MCF 10A (cell line): ENCODE data around the gene ESRRB. TPM values are rescaled to one million over a fixed set of nuclear protein-coding genes. Genes with fewer than 3 reads are reported as not detected.
A peak's percentile ranks its signal among the peaks of the same experiment; 100 is the strongest.

Source experiments
- BruUV-seq: library from RNA; stranded (reverse); fragments of 400-500 nt; replicated peaks from 2 replicates; lab custom pipeline; 2021; lab: Mats Ljungman, UMichigan
- CTCF ChIA-PET: fragments of 300-600 bp; sonication (Branson Sonifier 250); formaldehyde crosslinking; extraction: SDS; loops from one replicate; lab custom pipeline; 2021; ENCODE audit warnings: antibody characterized with exemption, inconsistent platforms; lab: Yijun Ruan, JAX
- POLR2A ChIA-PET: fragments of 300-600, 350-650 bp; sonication (Branson Sonifier 250); formaldehyde crosslinking; extraction: SDS; loops from one replicate; lab custom pipeline; 2020; ENCODE audit warnings: antibody characterized with exemption, inconsistent platforms; lab: Yijun Ruan, JAX
- DNase-seq: peaks from one replicate; pipeline ENCODE4 v3.0.0-alpha.2; 2018; ENCODE audit not compliant: unreplicated experiment
- H3K27ac Mint-ChIP-seq: one replicate; pipeline ENCODE4 v1.8.0; 2022; ENCODE audit warnings: mild to moderate bottlenecking, low read depth, mixed read lengths; ENCODE audit not compliant: unreplicated experiment
- H3K27me3 Mint-ChIP-seq: one replicate; pipeline ENCODE4 v1.8.0; 2022; ENCODE audit warnings: mixed read lengths; ENCODE audit not compliant: insufficient read depth, unreplicated experiment
- H3K36me3 Mint-ChIP-seq: one replicate; pipeline ENCODE4 v1.8.0; 2022; ENCODE audit warnings: mild to moderate bottlenecking, moderate library complexity, mixed read lengths; ENCODE audit not compliant: insufficient read depth, unreplicated experiment
- H3K4me1 Mint-ChIP-seq: one replicate; pipeline ENCODE4 v1.8.0; 2022; ENCODE audit warnings: mixed read lengths; ENCODE audit not compliant: insufficient read depth, unreplicated experiment
- H3K4me3 Mint-ChIP-seq: one replicate; pipeline ENCODE4 v1.8.0; 2022; ENCODE audit warnings: mild to moderate bottlenecking, moderate library complexity, mixed read lengths; ENCODE audit not compliant: unreplicated experiment
- H3K9me3 Mint-ChIP-seq: one replicate; pipeline ENCODE4 v1.8.0; 2022; ENCODE audit warnings: mixed read lengths; ENCODE audit not compliant: unreplicated experiment
- intact Hi-C: fragments of 100-400 bp; cut with micrococcal nuclease; formaldehyde crosslinking; loops from 2 replicates; pipeline ENCODE4 v1.14.1; 2022
- total RNA-seq: library from RNA; stranded (reverse); gene quantifications from 2 replicates; pipeline ENCODE4 v1.2.3, GENCODE V29; 2022
- TF ChIP-seq, protein P1 (sequence below): fragments of 200-600 bp; IDR thresholded peaks from one replicate; pipeline ENCODE4 v1.8.0; 2022; ENCODE audit warnings: antibody characterized with exemption, mild to moderate bottlenecking; ENCODE audit not compliant: unreplicated experiment

ESRRB gene
- total RNA-seq, 1 experiment from 2014 or later: 0.23 TPM

DNA sequence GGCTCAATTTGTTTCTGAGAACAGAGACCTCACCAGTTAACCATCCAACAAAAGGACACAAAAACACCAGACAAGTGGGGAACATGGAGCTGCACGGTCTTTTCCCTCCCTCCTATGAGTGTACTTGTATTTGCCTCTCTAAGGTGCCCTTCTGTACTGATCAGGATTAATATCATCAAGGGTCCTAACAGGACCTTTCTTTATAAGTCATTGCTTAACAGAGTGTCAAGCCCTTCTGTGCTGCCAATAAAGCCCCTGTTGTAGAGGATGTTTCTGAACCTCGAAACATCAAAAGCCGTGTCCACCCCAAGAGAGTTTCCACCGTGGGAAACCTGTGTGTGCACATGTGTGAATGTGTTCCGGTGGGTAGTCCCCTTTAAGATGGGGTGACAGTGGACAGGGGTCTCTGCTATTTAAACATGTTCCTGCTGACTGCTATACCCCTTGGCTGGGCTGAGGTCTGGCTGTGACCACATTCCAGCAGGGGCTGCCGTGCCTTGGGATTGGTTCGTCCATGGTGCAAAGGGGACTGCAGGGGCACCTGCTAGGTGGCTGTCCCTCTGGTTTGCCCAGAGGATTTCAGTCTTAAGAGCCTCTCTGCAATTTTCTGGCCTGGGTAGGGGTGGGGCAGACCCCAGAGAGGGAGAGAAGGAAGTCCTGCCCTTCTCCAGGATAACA, 6.0 kb downstream of the ESRRB start:
- peaks cover 94% of the 10 kb centered on the region for H3K27me3 Mint-ChIP-seq
- no peaks in the 10 kb centered on the region for H3K9me3 Mint-ChIP-seq
- no peaks in the 10 kb centered on the region for H3K36me3 Mint-ChIP-seq
- intact Hi-C loops: no loop called here
- CTCF ChIA-PET: interaction anchor here (0.6 to 1.0 kb wide), 2 partner anchors 122 to 331 kb away, joined by 3 to 4 read pairs; no protein-coding TSS in a partner anchor
- POLR2A ChIA-PET: no interaction called here
- no peak for DNase-seq
- no peak overlapping the region for H3K27ac Mint-ChIP-seq
- TF ChIP-seq, protein P1, sequence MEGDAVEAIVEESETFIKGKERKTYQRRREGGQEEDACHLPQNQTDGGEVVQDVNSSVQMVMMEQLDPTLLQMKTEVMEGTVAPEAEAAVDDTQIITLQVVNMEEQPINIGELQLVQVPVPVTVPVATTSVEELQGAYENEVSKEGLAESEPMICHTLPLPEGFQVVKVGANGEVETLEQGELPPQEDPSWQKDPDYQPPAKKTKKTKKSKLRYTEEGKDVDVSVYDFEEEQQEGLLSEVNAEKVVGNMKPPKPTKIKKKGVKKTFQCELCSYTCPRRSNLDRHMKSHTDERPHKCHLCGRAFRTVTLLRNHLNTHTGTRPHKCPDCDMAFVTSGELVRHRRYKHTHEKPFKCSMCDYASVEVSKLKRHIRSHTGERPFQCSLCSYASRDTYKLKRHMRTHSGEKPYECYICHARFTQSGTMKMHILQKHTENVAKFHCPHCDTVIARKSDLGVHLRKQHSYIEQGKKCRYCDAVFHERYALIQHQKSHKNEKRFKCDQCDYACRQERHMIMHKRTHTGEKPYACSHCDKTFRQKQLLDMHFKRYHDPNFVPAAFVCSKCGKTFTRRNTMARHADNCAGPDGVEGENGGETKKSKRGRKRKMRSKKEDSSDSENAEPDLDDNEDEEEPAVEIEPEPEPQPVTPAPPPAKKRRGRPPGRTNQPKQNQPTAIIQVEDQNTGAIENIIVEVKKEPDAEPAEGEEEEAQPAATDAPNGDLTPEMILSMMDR: no peak
- no peak overlapping the region for H3K4me3 Mint-ChIP-seq
- no peaks in the 10 kb centered on the region for H3K4me1 Mint-ChIP-seq
- no TSS peak for BruUV-seq

DNA sequence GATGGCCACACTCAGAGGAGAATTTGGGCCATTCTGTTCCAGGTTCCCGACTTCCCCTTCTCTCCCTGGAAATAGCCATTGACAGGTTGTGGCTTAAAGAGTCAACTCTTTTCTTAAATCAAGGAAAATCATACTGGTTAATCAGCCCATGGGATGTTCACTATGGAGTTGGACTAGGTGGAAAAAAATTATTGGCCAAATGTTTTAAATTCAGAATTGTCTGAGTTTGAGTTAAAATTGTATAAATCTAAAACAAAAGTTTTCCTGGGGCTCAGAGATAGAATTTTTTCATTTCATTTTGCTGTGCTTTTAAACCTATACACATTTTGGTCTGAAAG, 6.5 kb downstream of the ESRRB start:
- Mint-ChIP-seq H3K4me1 (no peaks in the 10 kb centered on the region), H3K27ac (no peak overlapping the region), H3K27me3 (peaks cover 89% of the 10 kb centered on the region), H3K4me3 (no peak overlapping the region), H3K36me3 (no peaks in the 10 kb centered on the region), H3K9me3 (no peaks in the 10 kb centered on the region)
- ChIA-PET POLR2A (no interaction called here), CTCF (no interaction called here)
- BruUV-seq: no TSS peak
- intact Hi-C loops: no loop called here
- TF ChIP-seq, protein P1: no peak
- no peak for DNase-seq

DNA sequence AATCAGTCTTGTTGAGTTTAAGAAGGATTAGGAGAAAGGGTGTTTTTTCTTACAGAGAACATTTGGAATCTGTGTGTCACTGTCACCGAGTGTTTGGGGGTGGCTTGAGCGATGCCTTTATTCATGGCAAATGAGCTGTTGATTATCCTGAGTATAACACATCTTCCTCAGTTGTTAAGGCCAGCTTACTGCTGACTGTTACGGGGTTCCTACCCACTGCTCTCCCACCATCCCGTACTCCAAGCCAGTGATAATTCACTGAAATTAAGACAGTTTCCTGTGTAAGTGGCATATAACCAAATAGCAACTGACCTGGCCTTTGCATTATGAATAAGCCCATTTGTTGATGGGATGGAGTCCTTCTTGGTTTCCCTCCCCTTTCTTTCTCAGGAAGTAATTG, 9.5 kb downstream of the ESRRB start:
- intact Hi-C loops: no loop called here
- BruUV-seq: no TSS peak
- Mint-ChIP-seq H3K4me3 (no peak overlapping the region), H3K36me3 (no peaks in the 10 kb centered on the region), H3K4me1 (no peaks in the 10 kb centered on the region), H3K9me3 (no peaks in the 10 kb centered on the region), H3K27me3 (peaks cover 75% of the 10 kb centered on the region), H3K27ac (no peak overlapping the region)
- ChIA-PET CTCF (interaction anchor here (0.5 to 8.0 kb wide), 5 partner anchors 12 to 334 kb away, joined by 3 to 147 read pairs (median 3); no protein-coding TSS in a partner anchor), POLR2A (interaction anchor here (0.6 kb wide), 1 partner anchor 323 kb away, joined by 3 read pairs; no protein-coding TSS in a partner anchor)
- no peak for DNase-seq
- TF ChIP-seq, protein P1: no peak

DNA sequence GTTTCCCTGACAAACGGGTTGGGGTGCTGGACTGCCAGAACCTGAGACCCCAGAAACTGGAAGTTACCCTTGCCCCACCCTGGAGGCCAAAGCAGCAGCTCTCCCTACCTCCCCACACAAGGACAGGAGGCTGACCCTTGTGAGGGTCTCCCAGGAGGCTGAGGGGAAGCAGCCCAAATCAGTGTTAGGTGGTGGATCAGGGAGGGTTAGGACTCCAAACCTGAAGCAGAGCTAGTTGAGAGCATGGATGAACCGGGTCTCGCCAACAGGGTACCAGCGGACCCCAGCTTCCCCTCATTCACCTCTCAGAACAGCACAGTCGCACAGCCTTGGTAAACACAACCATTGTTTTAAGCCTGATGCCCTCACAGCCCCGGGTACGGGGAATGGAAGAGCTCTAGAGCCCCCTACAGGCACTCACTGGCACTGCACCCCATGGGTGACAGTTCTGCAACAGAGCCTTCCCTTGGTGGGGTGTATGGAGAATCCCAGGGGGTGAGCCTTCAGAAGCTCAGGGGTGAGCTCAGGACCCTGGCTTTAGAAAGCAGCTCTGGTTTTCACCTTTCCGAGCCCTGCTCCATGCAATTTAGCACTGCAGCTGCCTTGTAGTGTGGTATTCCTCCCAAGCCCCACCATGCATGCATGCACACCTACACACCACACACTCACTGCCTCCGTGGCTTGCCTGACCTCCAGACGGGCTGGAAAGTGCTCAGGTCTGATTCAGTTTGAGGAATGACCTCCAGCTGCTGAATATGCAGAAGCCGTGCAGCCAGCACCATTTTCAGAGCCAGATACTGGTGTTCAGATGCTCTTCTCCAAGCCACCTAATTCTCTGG, 11.2 kb downstream of the ESRRB start:
- no TSS peak for BruUV-seq

More for the DNA sequence above, 11.2 kb downstream of the ESRRB start:
- DNase-seq: peak; percentile 77
- H3K27me3 Mint-ChIP-seq: peaks cover 58% of the 10 kb centered on the region
- ChIA-PET POLR2A (interaction anchor here (0.7 to 2.0 kb wide), 4 partner anchors 182 to 340 kb away, joined by 3 to 5 read pairs (median 4); partner anchors contain the start of gene GPATCH2L), CTCF (interaction anchor here (0.5 to 8.0 kb wide), 73 partner anchors 9 to 733 kb away, joined by 3 to 147 read pairs (median 4); no protein-coding TSS in a partner anchor)
- no peaks in the 10 kb centered on the region for H3K9me3 Mint-ChIP-seq
- H3K4me1 Mint-ChIP-seq: peaks cover 3% of the 10 kb centered on the region
- H3K36me3 Mint-ChIP-seq: no peaks in the 10 kb centered on the region
- TF ChIP-seq, protein P1: peak; percentile 99
- H3K4me3 Mint-ChIP-seq: no peak overlapping the region
- H3K27ac Mint-ChIP-seq: no peak overlapping the region
- intact Hi-C loops: loop anchor here (1.0 to 2.0 kb wide), 4 partner anchors 258 to 676 kb away; no protein-coding TSS in a partner anchor
